ENCODE data around the gene RHBDF2. TPM values are rescaled to one million over a fixed set of nuclear protein-coding genes. Genes with fewer than 3 reads are reported as not detected.
A peak's percentile ranks its signal among the peaks of the same experiment; 100 is the strongest.

Gene RHBDF2
- total and polyA plus RNA-seq, 2 donors (not counting 1 experiment from before 2014, with no cell fraction given), result 288 to 482 TPM

- 80% methylated on average over 13 of the region's 13 CpGs for WGBS (ENCODE audit: insufficient coverage)
- Histone ChIP-seq H3K9ac (ENCODE audit: low read length) (no peak overlapping the region), H3K4me2 (replicated peaks; ENCODE audit: low read depth, low read length, poor library complexity, severe bottlenecking) (no peak overlapping the region), H3K4me1 (ENCODE audit: control insufficient read depth in 2 of 2, insufficient read depth in 2 of 2, low read length in 2 of 2) (peaks cover 5 to 8% of the 10 kb centered on the region in 2 donors), H3K9me3 (ENCODE audit: control extremely low read depth in 1 of 3, control insufficient read depth in 2 of 3, insufficient read depth in 1 of 3, low read length in 2 of 3) (no peaks in the 10 kb centered on the region), H3K27me3 (replicated peaks in 1 of 4; ENCODE audit: control extremely low read depth in 1 of 4, control insufficient read depth in 3 of 4, insufficient read depth in 4 of 4, low read length in 3 of 4) (peaks cover 0 to 7% (median 3%) of the 10 kb centered on the region in 4 experiments), H3K36me3 (replicated peaks in 1 of 2; ENCODE audit: control extremely low read depth in 1 of 2, control insufficient read depth in 1 of 2, extremely low read depth in 1 of 2, insufficient read depth in 2 of 2, low read length in 1 of 2) (peaks cover 0 to 3% of the 10 kb centered on the region in 2 experiments), H2AFZ (ENCODE audit: insufficient read depth, low read depth, low read length, poor library complexity, severe bottlenecking) (no peak overlapping the region), H3K4me3 (ENCODE audit: control extremely low read depth in 1 of 5, extremely low read depth in 1 of 5, insufficient read depth in 1 of 5, low read depth in 2 of 5, low read length in 4 of 5) (no peak overlapping the region), H3K79me2 (ENCODE audit: control insufficient read depth, insufficient read depth, low read length) (no peaks in the 10 kb centered on the region), H3K27ac (ENCODE audit: low read length in 2 of 2) (no peak overlapping the region), H4K20me1 (ENCODE audit: control insufficient read depth, insufficient read depth, low read length, poor library complexity, severe bottlenecking) (no peaks in the 10 kb centered on the region)
- Mint-ChIP-seq H3K27ac (peak overlapping the region; percentile 23), H3K9me3 (ENCODE audit: insufficient read depth) (no peaks in the 10 kb centered on the region), H3K4me1 (peaks cover 6% of the 10 kb centered on the region), H3K27me3 (peaks cover 23% of the 10 kb centered on the region), H3K4me3 (no peak overlapping the region)
- POLR2A ChIA-PET, result interaction anchor here (0.9 to 1.7 kb wide), 4 partner anchors 12 to 30 kb away, joined by 3 to 7 read pairs (median 3); no protein-coding TSS in a partner anchor
- ATAC-seq (ENCODE audit: low read depth), result no peak
- no peak for DNase-seq
- CTCF ChIA-PET, result interaction anchor here (1.0 to 5.6 kb wide), 25 partner anchors 10 to 241 kb away, joined by 3 to 156 read pairs (median 5); partner anchors contain the start of genes AANAT and RHBDF2
- intact Hi-C loops (cut with micrococcal nuclease), result loop anchor here (5.0 kb wide), 2 partner anchors 39 to 79 kb away; partner anchors contain the start of gene AANAT
- TF ChIP-seq, protein P1, sequence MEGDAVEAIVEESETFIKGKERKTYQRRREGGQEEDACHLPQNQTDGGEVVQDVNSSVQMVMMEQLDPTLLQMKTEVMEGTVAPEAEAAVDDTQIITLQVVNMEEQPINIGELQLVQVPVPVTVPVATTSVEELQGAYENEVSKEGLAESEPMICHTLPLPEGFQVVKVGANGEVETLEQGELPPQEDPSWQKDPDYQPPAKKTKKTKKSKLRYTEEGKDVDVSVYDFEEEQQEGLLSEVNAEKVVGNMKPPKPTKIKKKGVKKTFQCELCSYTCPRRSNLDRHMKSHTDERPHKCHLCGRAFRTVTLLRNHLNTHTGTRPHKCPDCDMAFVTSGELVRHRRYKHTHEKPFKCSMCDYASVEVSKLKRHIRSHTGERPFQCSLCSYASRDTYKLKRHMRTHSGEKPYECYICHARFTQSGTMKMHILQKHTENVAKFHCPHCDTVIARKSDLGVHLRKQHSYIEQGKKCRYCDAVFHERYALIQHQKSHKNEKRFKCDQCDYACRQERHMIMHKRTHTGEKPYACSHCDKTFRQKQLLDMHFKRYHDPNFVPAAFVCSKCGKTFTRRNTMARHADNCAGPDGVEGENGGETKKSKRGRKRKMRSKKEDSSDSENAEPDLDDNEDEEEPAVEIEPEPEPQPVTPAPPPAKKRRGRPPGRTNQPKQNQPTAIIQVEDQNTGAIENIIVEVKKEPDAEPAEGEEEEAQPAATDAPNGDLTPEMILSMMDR (IDR thresholded peaks at IDR 0.05), result no peak
- no peak for TF ChIP-seq EZH2 (IDR thresholded peaks at IDR 0.05; ENCODE audit: borderline replicate concordance, insufficient read depth, low read depth, low read length, poor library complexity, severe bottlenecking)
These were observed 44.8 kb upstream of the RHBDF2 start for GRCh38 chr17:76545918-76546555.

Data from B cell (primary cell).